Activated CD8-positive, alpha-beta memory T cell treated with anti-CD3 and anti-CD28 coated beads, Interleukin-2, amount 50 U/mL, for 1 hour (primary cell): ENCODE data around the gene ASPHD2.
"Not testable (repeated sequence)": the region's sequence is repeated elsewhere in the genome, so short reads cannot be mapped to it uniquely, and the experiment has no call there.

ENCODE experiments used
- DNase-seq: peaks from one replicate; pipeline ENCODE4 v3.0.0-alpha.2; 2020; ENCODE audit errors: extremely low read depth

The ASPHD2 gene

DNA sequence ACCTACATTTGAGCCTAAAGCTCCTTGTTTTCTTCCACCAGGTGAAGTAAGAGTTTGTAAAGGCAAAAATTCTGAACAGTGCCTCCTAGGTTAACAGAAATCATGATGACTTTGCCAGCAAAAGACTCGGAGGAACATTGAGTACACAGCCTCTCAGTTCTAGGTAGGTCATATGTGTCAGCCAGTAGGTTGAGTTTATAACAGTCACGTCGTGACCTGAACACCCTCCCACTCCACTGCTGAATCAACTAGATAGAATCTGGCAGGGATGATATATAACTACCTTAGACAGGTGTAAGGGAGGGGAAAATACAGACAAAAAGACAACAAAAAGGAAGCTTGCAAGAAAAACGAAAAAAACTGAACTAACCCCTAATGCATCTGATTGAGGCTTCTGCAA lies 12.8 kb upstream of the ASPHD2 start:
- DNase-seq = no peak

DNA sequence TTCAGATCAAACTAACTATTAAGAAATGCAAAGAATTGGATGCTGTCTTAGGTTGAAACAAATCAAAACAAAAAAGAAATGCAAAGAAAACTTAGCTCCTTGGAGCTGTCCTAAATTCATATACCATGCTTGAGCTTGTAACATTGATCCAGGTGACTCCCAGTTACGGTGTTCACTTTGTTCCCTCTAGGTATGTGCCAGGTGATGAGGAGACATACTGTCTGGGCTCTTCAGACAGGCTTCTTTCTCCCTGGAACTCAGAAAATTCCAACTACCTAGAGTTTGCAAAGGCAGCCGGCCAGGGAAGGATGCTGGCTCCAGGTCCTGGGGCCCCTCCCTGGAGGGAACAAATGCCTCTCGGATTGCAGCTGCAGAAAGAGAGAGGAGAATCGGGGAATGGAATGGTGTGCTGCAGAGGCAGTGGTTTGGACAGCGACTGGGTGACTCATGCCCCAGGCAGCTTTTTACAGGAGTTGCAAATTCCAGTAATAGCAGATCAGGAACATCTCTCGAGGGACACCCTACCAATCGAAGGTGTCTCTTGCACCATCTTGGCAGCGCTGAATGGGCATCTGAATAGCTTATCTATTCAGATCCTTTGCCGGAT lies 12.3 kb upstream of the ASPHD2 start:
- no peak for DNase-seq

DNA sequence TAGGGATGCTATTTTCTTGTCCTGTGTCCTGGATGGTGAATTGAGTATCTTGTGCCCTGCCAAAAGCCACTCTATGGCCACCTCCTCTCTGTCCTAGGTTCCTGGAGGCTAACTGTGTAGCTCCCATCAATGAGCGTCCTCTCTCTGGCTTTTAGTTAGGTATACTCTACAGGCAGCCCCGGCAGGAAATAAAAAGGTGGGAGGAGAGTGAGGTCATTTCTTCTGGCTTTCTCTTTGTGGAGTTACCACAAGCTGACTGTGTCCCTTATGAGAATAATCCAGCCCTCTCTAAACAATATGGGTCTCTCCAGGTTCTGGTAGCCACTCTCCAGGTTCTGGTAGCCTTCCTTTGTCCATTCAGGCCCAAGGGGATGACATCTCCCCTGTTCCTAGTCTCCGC lies 11.7 kb upstream of the ASPHD2 start:
- DNase-seq = no peak

DNA sequence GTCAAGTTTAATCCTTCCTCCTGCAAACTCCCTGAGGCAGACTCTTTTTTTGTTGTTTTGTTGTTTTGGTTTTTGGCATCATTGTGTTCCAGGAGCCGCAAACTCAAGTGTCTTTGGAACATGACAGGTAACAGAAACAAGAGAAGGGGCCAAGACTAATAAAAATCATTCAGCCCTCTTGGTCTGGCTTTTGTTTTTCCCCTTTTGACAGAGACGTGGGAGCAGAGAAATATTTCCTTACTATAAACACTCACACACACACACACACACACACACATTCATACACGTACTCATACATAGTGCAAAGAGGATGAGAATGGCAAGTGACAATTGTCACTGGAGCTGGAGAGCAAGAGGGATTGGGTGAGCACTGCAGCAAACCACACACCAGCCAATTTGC lies 10.4 kb upstream of the ASPHD2 start:
- DNase-seq = no peak

DNA sequence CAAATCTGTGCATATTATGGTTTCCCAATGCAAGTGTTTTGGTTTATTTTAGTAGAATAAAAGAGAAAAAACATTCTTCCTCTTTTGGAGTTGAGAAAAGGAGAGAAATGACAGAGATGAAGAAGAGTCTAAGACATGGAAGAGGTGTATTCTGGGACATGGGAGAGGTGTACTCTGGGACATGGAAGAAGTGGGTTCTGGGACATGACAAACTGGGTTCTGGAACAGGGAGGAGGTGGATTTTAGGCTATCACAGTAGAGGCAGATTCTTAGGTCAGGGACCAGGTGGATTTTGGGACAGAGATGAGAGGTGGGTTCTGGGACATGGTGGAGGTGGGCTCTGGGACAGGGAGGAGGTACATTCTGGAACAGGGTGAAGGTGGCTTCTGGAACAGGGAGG lies 2.1 kb upstream of the ASPHD2 start:
- DNase-seq = no peak

DNA sequence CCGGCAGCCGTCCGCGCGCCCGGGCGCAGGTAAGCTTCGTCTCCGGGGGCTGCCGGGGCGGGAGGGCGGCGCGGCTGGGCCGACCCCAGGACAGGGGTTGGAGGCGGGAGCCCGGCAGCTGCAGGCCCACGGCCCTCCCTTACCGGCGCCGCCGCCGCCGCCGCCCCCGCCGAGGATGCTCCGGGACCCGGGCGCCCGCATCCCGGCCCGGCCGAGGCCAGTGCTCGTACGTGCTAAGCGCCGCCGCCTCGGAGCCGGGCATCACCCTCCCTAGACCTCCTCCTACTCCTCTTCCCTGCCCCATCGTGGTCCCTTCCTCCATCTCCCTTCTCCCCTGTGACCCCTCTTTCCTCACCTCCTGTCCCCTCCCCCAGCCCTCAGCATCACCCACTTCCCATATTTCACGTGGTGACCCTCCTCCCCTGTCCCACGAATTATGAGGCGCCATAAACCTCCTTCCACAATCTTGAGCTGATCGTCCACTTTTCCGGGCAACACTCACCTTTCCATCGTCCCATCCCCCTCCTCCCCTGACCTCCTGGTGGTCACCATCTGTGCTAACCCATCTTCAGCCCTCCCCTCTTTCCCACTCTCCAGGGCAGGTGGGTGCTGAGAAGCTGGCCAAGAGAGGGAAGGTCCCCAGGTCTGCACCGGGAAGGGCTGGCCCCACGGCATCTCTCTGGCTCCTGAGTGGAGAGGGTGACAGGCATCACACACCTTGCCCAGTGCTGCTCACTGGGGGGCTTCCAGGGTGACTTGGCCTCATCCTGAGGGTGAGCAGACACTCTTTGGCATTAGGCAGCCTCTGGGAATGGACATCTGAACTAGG lies 612 bp downstream of the ASPHD2 start:
- DNase-seq = no peak

DNA sequence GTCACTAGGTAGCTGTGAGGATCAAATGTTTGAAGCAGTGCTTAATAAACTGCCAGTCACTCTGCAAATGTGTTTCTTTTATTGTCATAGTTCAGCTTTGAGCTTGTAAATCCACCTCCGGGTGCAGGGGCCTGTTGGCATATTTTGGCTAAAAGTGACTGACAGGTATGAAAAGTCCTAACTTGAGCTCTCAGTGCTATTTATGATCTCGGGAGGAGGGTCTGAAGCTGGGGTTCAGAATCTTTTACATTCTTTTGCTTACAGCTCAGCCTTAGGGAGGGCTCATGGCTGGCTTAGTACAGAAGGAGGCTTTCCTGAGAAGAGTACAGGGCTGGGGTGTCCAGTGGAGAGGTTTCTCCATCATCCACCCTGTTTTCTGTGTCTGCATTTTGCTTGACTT lies 1.5 kb downstream of the ASPHD2 start:
- DNase-seq = no peak

DNA sequence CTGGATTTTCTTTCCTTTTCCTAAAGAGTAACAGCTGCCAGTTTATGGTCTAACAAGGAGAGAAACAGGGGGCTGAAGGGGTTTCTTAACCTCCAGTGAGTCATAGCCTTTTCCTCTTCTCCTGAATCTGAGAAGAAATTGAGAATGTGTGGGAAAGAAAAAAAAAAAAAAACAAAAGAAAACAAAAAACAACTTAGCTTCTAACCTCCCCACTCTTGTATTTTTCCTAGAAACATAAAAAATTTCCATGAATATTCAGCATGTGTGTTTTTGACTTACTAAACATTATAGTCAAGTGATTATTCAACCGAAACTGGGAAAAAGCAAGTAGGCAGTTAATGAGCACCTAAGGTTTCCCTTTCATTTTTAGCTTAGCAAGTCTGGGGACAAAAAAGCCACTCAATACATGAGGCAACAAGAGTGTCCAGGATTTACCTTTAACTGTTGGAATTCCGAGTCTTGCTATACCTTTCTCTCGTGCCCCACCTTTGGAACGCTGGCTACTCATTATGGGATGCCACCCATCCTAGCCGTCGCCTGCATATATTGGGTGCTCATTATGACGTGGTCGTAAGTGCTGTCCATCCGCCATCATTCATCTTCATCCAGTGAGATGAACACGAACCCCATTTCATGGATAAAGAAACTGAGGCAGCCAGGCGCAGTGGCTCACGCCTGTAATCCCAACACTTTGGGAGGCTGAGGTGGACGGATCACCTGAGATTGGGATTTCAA lies 2.4 kb downstream of the ASPHD2 start:
- DNase-seq = no peak

DNA sequence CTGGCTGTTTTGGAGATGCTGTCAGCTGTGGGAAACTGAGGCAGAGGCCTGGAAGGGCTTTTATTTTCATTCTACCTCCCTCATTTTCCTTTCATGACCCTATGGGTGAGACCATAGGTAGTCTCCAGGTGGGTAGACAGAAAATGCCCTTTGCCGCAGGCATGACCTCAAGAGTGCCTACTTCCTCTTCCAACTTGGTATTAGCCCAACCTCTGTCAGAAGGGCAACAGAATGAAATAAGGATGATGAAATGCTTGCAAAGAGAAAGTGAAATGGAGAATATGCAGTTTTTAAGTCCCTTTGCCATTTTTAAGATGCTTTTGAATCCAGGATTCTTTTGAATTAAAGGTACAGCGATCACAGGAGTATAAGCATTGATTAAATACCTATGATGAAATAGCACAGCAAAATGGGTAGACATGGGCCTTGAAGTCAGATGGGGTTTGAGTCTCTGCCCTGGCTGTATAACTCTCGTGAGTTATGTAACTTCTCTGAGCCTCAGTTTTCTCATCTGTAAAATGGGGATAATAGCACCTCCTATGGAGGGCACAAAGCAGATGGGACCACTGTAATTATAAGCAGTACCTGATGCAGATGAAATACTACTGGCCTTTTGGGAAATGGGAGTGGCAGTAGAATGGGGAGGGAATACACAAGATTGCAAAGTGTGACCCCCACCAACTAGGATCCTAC lies 3.7 kb downstream of the ASPHD2 start:
- DNase-seq = no peak

DNA sequence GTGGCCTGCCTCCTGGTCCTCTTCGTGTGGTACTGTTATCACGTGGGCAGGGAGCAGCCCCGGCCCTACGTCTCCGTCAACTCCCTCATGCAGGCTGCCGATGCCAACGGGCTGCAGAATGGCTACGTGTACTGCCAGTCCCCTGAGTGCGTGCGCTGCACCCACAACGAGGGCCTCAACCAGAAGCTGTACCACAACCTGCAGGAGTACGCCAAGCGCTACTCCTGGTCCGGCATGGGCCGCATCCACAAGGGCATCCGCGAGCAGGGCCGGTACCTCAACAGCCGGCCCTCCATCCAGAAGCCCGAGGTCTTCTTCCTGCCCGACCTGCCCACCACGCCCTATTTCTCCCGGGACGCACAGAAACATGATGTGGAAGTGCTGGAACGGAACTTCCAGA lies 4.7 kb downstream of the ASPHD2 start:
- no peak for DNase-seq

DNA sequence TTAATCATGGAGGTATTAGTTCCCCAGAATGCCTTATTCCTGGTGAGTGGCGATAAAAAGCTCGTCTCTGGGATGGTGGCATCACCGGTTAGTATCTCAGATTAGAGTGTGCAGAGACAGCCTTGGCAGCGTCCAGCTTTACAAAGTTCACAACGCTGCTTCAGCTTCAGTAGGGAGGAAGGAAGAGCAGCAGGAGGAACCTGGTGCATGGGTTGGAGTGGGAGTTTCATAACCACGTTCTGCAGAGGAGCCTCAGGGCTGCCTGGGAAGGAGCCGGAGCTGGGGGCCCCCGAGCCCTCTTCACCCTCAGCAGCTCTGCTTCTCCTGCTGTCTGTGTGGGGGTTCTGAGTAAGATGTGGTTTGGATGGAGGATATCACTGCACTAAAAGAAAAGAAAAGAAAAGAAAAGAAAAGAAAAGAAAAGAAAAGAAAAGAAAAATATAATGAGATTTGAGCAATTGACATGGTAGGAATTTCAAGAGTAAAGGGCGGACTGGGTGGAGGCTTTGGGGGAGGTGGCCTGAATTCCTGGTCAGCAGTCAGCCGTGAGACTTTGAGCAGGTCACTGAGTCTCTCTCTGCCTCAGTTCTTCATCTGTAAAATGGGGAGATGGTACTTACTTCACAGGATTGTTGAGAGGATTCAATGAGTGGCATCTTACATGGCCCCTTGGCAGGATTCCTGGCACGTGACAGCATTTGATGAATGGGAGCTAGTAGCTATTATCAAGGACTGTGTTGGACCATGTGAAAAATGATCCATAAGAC lies 6.5 kb downstream of the ASPHD2 start:
- no peak for DNase-seq

DNA sequence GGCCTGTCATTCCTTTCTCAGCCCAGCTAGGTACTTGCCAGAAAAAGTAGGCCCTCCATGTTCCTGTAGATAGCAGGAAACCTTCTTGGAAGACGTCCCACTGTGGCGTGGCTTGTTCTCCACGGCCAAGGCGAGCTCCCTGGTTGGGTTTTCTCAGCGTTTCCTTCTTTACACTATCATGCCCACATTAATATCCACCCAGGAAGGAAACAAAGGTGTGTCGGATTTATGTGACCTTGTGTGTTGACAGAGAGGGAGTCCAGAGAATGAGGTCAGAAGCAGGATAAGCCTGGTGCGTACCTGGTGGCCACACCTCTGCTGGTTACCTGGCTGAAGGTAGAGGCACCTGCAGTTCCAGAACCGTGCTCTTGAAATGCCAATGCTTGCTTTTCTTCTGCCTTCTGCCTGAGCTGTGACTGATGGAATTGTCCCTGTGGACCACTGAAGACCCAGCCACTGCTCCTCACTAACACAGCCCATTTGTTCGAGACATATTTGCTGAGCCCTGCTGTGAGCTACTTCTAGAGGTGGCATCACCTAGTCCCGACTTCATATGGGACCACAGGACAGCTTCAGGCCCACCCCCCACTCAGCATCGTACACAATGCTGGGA lies 7.9 kb downstream of the ASPHD2 start:
- no peak for DNase-seq

DNA sequence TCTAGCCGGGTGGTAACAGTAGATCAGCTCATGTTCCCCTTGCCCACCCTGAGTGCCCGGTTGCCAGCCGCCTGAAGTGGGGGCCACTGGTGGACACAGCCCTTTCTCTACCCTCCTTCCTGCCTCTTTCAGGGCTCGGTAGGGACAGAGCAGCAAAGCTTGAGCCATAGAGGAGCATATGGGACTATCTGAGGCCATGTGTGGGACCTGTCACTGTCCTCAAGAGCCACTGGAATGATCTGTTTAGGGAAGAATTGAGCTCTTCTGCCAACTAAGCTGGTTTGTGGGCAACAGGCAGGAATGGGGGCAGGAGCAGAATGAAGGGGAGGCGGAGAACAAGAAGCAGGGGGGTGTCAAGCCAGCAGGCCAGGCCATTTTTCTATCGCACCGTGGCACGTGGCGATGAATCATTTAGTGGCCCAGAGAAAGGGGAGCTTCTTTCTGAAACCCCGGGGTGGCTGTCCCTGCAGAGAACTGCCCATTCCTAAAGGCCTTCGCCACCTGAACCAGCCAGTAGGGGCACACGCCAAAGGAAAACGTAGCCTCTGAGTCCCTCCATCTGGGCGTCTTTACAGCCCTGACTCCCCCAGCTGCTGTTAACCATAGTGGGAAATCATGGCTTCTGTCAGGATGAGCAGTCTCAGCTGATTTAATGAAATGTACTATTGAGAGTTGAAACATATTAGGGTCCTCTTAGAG lies 8.8 kb downstream of the ASPHD2 start:
- no peak for DNase-seq

DNA sequence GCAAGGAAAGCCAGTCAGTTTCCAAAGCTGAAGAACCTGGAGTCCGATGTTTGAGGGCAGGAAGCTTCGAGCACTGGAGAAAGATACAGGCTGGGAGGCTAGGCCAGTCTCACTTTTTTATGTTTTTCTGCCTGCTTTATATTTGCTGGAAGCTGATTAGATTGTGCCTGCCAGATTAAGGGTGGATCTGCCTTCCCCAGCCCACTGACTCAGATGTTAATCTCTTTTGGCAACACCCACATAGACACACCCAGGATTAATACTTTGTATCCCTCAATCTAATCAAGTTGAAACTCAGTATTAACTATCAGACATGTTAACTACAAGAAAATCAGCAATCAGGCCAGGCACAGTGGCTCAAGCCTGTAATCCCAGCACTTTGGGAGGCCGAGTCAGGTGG lies 9.7 kb downstream of the ASPHD2 start:
- DNase-seq = not testable (repeated sequence)

DNA sequence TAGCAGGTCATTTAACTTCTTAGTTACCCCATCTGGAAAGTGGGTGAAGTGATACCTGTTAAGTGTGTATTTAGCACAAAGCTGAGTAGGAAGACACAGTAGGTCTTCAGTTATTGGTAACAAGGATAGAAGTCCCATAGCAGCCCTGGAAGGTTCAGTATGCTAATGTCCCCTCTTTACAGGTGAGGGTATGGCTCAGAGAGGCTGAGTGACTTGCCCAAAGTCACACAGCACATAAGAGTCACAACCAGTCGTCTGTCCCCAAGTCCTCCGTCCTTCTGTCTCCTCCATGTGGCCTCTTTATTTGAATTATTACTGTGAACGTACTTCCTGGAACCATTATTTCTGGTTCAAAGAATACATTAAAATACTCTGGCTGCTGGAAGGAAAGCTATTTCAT lies 10.5 kb downstream of the ASPHD2 start:
- DNase-seq = no peak

DNA sequence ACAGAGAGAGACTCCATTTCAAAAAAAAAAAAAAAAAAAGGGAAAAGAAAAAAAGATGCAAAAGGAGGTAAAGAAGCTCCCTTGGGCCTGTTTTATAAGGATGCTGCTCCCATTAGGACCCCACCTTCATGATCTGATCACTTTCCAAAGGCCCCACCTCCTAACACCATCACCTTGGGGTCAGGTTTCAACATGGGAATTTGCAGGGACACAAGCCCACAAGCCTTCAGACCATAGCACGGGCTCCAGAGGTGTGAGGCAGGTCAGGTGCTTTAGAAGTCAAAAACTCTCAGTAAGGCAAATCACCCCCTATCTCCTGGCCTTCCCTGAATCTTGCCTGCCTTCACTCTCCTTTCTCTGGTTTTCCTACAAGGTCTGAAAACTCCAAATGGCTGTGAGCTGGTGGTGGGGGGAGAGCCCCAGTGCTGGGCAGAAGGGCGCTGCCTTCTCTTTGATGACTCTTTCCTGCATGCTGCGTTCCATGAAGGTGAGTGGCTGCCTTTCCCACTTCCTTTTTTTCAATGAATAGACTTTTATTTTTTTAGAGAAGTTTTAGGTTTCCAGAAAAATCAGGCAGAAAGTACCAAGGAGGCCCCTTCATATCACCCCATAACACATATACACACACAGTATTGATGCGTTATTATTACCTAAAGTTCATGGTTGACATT lies 13.2 kb downstream of the ASPHD2 start:
- no peak for DNase-seq

DNA sequence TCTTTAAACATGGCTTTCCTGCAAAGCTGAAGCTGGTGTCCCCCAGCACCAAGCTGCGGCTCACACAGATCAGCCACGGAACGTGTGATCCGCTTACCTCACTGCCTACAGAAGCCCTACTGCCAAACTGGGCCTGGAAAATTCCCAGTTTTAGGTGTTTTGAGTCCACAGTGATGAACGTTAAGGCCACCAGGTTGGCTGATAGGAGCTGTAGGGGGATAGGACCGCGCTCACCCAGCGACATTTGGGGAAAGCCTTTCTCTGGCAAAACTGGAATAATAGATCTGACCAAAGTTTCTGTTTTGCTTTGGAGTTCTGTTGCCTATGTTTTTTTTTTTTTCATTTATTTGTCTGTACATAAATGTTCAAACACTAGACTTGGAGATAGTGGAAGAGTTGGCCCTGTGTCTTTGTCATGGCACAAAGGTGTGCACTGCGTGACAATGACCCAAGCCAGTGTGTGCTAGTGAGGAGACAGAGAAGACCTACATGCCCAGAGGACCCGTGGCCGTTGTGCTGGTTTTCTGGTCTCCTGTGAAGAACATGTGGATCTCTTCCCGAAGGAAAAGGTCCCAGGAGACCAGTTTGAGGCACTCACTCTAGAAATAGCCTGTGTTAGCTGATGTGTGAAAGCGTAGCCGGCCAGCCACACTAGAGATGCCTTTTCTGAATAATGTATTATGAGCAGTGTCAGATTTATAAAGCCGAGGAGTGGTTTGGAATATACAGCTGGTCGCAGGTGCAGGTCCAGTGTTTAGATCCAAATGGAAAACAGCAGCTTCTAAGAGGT lies 15.0 kb downstream of the ASPHD2 start:
- no peak for DNase-seq

DNA sequence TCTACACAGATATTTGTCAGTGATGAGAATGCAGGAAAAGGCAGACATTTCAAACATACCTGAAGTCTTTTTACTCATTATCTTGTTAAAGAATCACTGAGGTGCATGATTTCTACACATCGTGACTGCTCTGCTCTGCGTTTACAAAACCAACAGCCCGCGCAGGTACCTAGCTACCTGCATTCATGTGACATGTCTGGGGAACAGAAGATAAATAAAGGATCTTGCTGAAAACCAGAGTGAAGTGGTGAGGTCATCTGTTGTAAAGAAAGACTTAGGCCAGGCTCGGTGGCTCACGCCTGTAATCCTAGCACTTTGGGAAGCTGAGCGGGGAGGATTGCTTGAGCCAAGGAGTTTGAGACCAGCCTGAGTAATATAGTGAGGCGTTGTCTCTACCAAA lies 15.7 kb downstream of the ASPHD2 start:
- no peak for DNase-seq

DNA sequence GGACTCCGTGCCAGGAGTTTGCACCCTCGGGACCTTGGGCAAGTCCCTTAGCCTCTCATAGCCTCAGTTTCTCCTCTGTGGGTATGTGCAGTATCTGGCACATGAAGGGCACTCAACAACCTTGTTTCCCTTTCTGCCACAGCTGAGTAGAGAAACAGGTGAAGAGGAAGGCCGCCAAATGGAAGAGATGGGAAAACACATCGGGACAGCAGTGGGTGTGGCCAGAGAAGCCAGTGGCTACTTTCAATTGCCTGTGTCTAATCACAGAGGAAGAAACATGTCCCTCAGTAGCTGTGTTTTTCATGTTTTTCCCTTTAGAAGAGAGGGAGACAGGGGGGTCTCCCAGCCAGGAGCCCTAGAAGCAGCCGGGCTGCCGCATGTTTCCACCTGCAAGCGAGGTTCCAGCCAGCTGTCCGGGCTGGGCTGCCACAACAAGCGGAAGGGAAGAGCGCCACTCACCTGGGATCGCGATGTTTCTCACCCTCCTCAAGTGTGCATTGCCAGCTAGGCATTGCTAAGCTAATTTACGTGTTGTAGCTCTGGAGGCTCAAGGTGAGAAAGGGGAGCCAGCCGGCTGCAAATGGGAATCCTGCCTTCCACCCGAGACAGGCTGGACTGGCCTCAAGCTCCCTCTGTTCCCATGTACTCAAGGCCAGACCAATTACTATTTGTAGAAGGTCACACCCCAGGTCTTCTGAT lies 16.7 kb downstream of the ASPHD2 start:
- no peak for DNase-seq
